ENCODE results near the gene JMJD8.

GRCh38 chr16:703406-703805 is 19.3 kb upstream of the JMJD8 start:
- TF ChIP-seq HDGF (IDR thresholded peaks at IDR 0.05) (no peak), EZH2 (IDR thresholded peaks at IDR 0.05; ENCODE audit: borderline replicate concordance, control insufficient read depth, low read depth, low read length) (no peak), ZZZ3 (IDR thresholded peaks at IDR 0.05; ENCODE audit: control insufficient read depth, insufficient read length, low read depth) (no peak), PBX3 (IDR thresholded peaks at IDR 0.05; ENCODE audit: insufficient replicate concordance, low read depth, low read length) (no peak), CHD2 (IDR thresholded peaks at IDR 0.05; ENCODE audit: borderline replicate concordance, low read depth, low read length) (no peak), POLR2AphosphoS5 (IDR thresholded peaks at IDR 0.05; ENCODE audit: low read length) (no peak), CTCF (IDR thresholded peaks at IDR 0.05 in 2 of 3, conservative IDR thresholded peaks at IDR 0.05 in 1 of 3; ENCODE audit: control insufficient read depth in 2 of 3, extremely low read depth in 1 of 3, insufficient read depth in 1 of 3, low read depth in 3 of 3, low read length in 3 of 3) (no peak), CBX5 (IDR thresholded peaks at IDR 0.05; ENCODE audit: low read depth) (no peak), TARDBP (IDR thresholded peaks at IDR 0.05; ENCODE audit: borderline replicate concordance) (no peak), GABPA (IDR thresholded peaks at IDR 0.05; ENCODE audit: low read depth) (no peak), MAX (IDR thresholded peaks at IDR 0.05; ENCODE audit: low read depth, low read length) (no peak), JUND (IDR thresholded peaks at IDR 0.05; ENCODE audit: low read depth, low read length) (no peak)
